HK-2 (cell line): ENCODE data around the gene NRSN2.
"Not testable (repeated sequence)": the region's sequence is repeated elsewhere in the genome, so short reads cannot be mapped to it uniquely, and the experiment has no call there.

ENCODE experiments used
- DNase-seq: peaks from one replicate; pipeline ENCODE4 v3.0.0-alpha.2; 2018; ENCODE audit not compliant: unreplicated experiment

Gene NRSN2

GRCh38 chr20:354298-354977, 7.5 kb downstream of the NRSN2 start:
- DNase-seq = peak; percentile 83

DNA sequence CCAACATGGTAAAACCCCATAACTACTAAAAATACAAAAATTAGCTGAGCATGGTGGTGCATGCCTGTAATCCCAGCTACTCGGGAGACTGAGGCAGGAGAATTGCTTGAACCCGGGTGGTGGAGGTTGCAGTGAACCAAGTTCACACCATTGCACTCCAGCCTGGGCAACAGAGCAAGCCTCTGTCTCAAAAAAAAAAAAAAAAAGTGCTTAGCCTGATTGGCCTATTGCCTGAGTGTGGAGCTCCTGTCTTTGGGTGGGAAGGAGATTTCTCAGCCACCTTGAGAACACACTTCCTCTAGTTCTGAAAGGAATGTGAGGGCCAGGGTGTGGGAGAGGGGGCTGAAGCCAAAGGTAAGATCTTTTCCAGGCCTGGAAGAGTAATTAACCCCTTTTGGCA, 9.2 kb downstream of the NRSN2 start:
- not testable (repeated sequence) for DNase-seq

GRCh38 chr20:356745-357144, 9.8 kb downstream of the NRSN2 start:
- no peak for DNase-seq

GRCh38 chr20:358891-359555, 12.1 kb downstream of the NRSN2 start:
- no peak for DNase-seq

DNA sequence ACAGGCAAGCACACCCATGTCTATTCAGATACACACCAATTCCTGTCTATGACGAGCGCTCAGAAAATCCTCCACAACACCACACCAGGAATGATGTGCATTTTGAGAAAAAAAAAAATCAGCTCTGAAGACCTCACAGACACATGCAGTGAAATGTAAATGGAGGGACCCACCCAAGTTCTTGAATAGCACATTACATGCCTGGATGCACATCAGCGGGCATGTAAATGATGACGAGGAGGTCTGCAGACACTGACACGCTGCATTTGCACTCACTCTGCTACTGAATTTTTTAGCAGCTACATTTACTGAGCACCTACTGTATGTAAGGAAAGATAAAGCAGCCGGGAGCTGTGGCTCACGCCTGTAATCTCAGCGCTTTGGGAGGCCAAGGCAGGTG, 14.7 kb downstream of the NRSN2 start:
- peak; percentile 60 for DNase-seq

GRCh38 chr20:362271-363254, 15.7 kb downstream of the NRSN2 start:
- DNase-seq = peak; percentile 99

- peak; percentile 77 for DNase-seq
Observed at GRCh38 chr20:363319-364078, 16.6 kb downstream of the NRSN2 start.

DNA sequence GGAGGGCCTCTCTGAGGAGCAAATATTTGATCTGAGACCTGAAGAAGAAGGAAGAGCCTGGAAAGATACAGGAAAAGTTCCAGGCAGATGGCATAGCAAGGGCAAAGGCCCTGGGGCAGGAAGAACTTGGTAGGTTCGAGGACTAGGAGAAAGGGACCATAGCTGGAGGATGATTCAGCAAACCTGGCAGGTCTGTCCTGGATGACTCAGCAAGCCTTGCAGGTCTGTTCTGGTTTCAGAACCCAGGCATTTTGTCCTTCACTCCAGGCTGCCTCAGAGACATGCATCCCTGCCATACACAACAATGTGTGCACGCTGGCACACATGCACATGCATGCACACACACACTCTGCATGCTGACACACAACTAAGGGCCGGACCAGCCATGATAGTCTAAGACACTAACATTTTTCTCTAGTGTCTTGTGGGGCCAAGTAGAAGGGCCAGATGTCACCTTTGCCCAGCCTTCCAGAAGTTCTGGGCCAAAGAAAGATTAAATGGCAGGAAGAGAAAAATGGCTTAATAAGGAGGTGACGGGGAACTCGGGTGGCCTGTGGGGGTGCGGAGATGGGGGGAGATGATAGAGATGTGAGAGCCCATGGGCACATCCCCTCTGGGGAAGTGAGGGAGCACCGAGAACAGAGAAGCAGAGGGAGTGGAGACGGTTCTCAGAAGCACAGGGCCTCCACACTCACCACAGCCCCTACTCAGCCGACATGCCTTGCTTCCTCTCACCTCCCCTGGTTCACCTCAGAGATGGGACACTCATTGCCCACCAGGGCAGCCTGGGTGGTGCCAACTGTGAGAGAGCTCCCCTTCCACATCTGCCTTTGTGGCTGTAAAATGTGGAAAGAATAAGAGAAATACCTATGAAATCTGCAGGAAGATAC, 18.2 kb downstream of the NRSN2 start:
- DNase-seq = no peak

DNA sequence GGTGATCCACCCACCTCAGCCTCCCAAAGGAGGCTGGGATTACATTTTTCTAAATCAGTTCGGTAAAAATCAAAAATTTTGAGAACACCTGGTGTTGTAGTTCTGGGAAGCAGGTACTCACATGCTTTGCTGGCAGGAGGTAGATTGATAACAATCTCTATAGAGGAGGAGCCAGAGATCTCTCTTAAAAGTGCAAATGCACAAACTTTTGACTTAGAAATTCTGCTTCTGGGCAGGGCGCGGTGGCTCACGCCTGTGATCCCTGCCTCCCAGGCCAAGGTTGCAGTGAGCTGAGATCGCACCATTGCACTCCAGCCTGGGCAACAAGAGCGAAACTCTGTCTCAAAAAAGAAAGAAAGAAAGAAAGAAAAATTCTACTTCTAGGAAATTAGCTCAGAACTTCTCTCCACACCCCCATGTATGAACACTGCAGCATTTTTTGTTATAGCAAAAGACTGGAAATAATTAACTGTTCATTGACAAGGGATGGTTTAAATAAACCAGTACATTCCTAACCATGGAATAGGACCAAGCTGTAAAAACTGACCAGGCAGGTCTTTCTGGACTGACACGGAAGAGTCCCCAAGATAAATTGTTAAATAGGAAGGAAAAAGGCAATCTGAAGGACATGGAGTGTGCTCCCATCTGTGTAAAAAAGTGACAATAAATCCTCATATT, 19.3 kb downstream of the NRSN2 start:
- DNase-seq = no peak

DNA sequence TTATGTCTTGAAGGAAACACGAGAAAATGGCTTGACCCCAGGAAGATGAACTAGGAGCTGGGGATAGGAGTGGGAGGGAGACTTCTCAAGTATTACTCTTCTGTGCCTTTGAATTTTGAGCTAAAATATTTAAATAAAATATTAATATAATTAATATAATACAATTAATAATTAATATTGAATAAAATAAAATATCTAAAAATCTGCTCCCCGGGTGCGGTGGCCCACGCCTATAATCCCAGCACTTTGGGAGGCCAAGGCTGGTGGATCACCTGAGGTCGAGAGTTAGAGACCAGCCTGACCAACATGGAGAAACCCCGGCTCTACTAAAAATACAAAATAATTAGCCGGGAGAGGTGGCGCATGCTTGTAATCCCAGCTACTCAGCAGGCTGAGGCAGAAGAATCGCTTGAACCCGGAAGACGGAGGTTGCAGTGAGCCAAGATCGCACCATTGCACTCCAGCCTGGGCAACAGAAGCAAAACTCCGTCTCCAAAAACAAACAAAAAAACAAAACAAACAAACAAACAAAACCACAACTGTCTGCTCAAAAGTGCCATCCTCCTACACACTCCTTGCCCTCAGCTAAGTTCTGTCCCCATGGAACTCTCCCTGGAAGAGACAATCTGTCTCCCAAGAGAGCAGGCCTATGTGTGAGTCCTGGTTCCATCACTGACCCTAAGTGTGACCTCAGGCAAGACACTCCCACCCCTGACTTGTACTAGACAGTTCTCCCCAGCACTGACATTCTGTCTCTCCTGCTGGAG, 20.0 kb downstream of the NRSN2 start:
- DNase-seq = no peak

GRCh38 chr20:367486-367887, 20.6 kb downstream of the NRSN2 start:
- DNase-seq = no peak

GRCh38 chr20:368915-369314, 22.0 kb downstream of the NRSN2 start:
- no peak for DNase-seq

GRCh38 chr20:370151-370600, 23.3 kb downstream of the NRSN2 start:
- DNase-seq = no peak

GRCh38 chr20:370977-371754, 24.3 kb downstream of the NRSN2 start:
- no peak for DNase-seq

DNA sequence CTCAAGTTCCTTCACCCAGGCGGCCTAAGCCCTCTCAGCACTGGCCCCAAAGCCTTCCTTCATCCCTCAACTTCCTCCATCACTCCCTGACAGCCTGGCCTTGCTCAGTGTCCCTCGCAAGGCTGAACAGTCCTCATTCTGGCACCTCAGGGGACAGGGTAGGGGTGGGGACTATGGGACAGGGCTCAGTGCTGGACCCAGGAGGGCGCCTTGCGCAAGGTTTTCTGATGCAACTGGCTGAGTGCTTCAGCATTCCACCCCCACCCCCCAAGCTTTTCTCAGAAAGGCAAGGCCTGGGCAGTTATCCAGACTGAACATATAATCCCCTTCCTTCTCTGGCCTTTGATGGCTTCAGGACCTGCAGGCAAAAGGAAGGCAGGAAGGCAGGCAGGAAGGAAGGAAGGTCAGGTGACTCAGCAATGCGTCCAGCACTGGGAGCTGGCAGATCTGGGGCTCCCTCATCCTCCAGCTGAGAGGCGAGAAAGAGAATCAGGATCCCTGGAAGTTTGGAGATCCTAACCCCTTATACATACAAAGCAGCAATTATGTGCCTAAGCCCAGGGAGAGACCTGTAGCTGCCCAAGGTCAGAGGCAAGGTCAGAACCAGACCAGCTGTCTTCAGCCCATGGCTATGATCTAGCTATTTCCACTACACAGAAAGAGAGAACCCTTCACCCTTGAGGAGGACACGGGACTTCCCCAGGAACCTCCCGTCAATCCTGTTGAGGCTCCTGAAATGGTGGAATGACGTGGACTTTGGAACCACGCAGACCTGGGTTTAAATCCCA, 25.0 kb downstream of the NRSN2 start:
- peak; percentile 70 for DNase-seq

- not testable (repeated sequence) for DNase-seq
Observed at GRCh38 chr20:372543-373082, 25.7 kb downstream of the NRSN2 start.

GRCh38 chr20:373171-373890, 26.4 kb downstream of the NRSN2 start:
- DNase-seq = peak; percentile 61
